HG03575 (cell line): ENCODE data around the gene TRPM2.

Experiments used
- ATAC-seq: cut with Tn5 transposase; IDR thresholded peaks from one replicate; pipeline ENCODE4 v1.9.1; 2021; ENCODE audit not compliant: unreplicated experiment, insufficient number of reproducible peaks, low FRiP score; ENCODE audit errors: extremely low read depth

TRPM2 gene

DNA sequence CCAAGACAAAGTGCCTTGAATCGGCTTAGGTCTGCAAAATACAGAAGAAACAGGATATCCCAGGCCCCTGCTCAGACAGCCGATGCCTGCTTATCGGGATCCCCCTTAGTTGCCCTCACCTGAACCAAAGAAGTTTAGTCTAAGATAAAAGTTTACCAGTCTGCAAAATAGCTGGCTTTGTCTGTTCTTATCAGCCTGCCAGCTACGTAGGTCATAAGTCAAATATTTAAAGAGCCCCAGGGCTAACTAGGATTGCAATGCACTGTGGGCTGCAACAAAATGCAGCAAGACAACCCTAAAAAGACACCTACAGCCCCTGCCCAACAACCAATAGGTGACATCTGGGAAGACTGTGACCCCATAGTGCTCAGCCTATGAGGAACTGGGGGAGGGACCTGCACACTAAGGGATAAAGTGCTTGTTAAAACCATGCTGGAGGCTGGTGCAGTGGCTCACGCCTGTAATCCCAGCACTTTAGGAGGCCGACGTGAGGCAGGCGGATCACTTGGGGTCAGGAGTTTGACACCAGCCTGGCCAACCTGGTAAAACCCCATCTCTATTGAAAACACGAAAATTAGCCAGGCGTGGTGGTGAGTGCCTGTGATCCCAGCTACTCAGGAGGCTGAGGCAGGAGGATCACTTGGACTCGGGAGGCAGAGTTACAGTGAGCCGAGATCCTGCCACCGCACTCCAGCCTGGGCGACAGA lies 129.3 kb downstream of the TRPM2 start:
- no peak for ATAC-seq

DNA sequence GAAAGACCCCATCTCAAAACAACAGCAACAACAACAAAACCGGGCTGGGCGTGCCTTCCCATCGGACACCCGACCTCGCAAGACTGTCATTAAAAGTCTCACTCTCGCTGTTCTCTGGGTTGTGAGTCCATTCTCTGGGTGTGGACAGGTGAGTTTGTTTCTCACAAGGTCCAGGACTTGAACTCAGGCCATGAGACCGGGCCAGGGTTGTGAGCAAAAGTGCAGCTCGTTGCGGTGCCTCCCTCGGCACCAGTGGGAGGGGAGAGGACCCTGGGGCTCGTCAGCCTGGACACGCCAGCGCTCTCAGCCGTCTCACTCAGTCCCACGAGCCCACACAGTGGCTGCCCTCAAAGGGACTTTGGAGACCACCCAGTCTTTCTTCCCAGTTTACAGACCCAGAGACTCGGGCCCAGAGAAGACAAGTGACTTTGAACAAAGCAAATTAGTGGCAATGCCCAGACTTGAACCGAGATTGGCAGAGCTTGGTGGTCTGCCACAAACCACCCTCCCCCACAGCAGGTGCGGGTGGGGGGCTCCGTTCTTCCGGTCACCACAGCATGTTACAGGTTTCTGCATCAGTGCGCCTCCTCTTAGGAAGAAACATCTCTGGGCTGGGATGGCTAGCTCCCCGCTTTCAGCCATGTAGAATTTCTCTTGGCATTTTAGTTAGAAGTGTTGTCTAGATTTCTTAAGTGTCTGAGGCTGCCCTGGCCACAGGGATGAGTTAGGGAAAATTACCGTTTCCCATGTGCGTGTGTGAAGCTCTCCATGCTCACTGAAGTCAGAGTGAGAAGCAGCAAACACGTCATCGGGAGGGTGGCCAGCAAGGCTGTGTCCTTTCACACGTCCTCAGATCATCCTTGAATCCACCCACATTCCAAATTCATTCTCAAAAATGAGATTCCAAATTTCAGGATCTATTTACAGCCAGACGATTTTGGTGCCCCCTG lies 130.1 kb downstream of the TRPM2 start:
- no peak for ATAC-seq

DNA sequence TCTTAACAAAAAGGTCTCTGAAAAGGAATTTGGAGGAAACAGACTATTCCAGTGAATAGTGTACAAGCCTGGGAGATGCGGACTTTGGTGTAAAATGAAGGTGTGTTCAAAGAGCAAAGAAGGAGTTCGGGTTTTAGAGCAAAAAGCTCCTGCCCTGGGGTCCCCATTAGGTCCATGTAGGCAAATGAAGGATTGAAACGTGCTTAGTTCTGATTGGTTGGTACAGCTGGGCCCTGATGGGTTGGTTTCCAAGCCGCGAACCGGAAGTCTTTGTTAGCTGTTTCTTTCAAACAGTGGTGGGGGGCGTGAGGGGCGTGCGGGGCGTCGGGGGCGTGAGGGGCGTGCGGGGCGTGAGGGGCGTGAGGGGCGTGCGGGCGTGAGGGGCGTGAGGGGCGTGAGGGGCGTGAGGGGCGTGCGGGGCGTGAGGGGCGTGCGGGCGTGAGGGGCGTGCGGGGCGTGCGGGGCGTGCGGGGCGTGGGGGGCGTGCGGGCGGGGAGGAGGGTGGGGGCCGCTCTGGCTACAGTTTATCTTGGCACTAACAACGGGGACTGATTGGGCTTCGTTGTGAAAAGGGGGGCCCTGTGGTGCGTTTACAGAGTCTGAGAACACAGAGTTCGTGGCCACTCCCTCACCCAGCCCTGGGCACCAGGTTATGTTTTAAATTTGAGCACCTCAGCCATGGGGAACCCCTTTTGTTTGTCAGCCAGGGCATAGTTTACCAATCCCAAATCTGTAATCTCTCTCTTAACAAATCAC lies 131.3 kb downstream of the TRPM2 start:
- ATAC-seq: no peak

- ATAC-seq: no peak
Observed at GRCh38 chr21:44485254-44485793, 131.9 kb downstream of the TRPM2 start.

- ATAC-seq: no peak
Observed at GRCh38 chr21:44485796-44486195, 132.4 kb downstream of the TRPM2 start.

GRCh38 chr21:44486302-44486701 lies 132.9 kb downstream of the TRPM2 start:
- no peak for ATAC-seq

DNA sequence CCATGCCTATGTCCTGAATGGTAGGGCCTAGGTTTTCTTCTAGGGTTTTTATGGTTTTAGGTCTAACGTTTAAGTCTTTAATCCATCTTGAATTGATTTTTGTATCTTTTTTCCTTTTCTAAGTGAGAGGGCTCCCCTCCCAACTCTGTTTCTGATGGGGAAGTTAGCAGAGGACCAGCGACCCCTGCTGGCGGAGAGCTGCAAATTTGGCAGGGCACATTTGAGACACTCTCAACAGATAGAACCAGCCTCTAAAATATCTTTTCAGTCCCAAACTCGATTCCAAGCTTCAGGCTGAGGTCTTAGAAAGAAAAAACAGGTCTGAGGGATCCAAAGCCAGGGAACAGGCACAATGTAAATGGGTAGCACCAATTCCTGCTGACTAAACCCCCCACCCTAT lies 134.4 kb downstream of the TRPM2 start:
- no peak for ATAC-seq

- no peak for ATAC-seq
Observed at GRCh38 chr21:44489962-44490361, 136.5 kb downstream of the TRPM2 start.

DNA sequence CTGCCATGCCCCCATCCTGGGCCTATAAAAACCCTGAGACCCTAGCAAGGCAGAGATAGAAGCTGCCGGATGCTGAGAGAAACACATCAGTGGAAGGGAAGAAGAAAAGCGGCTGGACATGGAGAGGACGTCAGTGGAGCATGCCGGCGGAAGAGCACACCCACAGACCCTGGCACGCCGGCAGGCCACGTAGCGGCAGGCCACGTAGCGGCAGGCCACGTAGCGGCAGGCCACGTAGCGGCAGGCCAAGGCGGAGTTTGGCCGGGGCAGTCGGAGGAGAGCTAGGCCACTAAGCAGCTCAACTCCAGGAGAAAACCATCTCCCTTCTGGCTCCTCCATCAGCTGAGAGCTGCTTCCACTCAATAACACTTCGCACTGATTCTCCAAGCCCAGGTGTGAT lies 137.0 kb downstream of the TRPM2 start:
- no peak for ATAC-seq

GRCh38 chr21:44490816-44491215 lies 137.4 kb downstream of the TRPM2 start:
- no peak for ATAC-seq
